Erythroblast (primary cell): Measurements from ENCODE around the gene MOSPD3.
"Not testable (repeated sequence)": the region's sequence is repeated elsewhere in the genome, so short reads cannot be mapped to it uniquely, and the experiment has no call there.

ENCODE experiments used
- GATA1 ChIP-seq: IDR thresholded peaks from 2 replicates; pipeline ENCODE4 v1.6.1; 2011; ENCODE audit warnings: low read depth, mild to moderate bottlenecking, control low read depth, low read length, moderate library complexity
- POLR2A ChIP-seq: IDR thresholded peaks from 2 replicates; pipeline ENCODE4 v1.6.1; 2011; ENCODE audit warnings: mild to moderate bottlenecking, low read length

- not testable (repeated sequence) for TF ChIP-seq POLR2A, GATA1
These were observed 47.9 kb upstream of the MOSPD3 start for GRCh38 chr7:100564405-100564804.
